DMS 273 treated with DMSO at 0.1 percent for 48 hours (cell line): ENCODE results near the gene SSR2.
A peak's percentile ranks its signal among the peaks of the same experiment; 100 is the strongest.
"Not testable (repeated sequence)": the region's sequence is repeated elsewhere in the genome, so short reads cannot be mapped to it uniquely, and the experiment has no call there.

Experiments
- DNase-seq: peaks from one replicate; lab custom pipeline; 2025; lab: John Stamatoyannopoulos, UW

Gene SSR2

GRCh38 chr1:155993595-155993994, 27.2 kb downstream of the SSR2 start:
- no peak for DNase-seq

GRCh38 chr1:155990005-155990739, 30.6 kb downstream of the SSR2 start:
- DNase-seq = no peak

GRCh38 chr1:155989242-155990004, 31.3 kb downstream of the SSR2 start:
- no peak for DNase-seq

GRCh38 chr1:155984903-155985645, 35.7 kb downstream of the SSR2 start:
- not testable (repeated sequence) for DNase-seq

GRCh38 chr1:155984341-155984740, 36.4 kb downstream of the SSR2 start:
- DNase-seq = no peak

GRCh38 chr1:155983191-155984024, 37.3 kb downstream of the SSR2 start:
- no peak for DNase-seq

GRCh38 chr1:155982106-155982505, 38.6 kb downstream of the SSR2 start:
- DNase-seq = no peak

- no peak for DNase-seq
Observed at GRCh38 chr1:155981266-155982088, 39.3 kb downstream of the SSR2 start.

GRCh38 chr1:155979597-155980343, 41.0 kb downstream of the SSR2 start:
- no peak for DNase-seq

GRCh38 chr1:155978973-155979429, 41.8 kb downstream of the SSR2 start:
- DNase-seq = no peak

- DNase-seq = peak; percentile 49
Observed at GRCh38 chr1:155978325-155978972, 42.3 kb downstream of the SSR2 start, which contains the start of gene ARHGEF2. Gene ARHGEF2 (minus strand): TSS chr1:155978547. CDS start chr1:155978427, 120 bp downstream.

GRCh38 chr1:155977690-155978324, 42.9 kb downstream of the SSR2 start:
- DNase-seq = no peak

- no peak for DNase-seq
Observed at GRCh38 chr1:155976913-155977689, 43.6 kb downstream of the SSR2 start.

GRCh38 chr1:155976062-155976912, 44.5 kb downstream of the SSR2 start:
- peak; percentile 63 for DNase-seq

GRCh38 chr1:155975375-155976061, 45.2 kb downstream of the SSR2 start:
- no peak for DNase-seq
